Trophoblast cell (in vitro differentiated cells and primary cell): Measurements from ENCODE around the gene PCDHA8.

Experiments used
- DNase-seq, 2 donors: peaks; one replicate each; pipeline ENCODE4 v3.0.0-alpha.2; 2016
- H2AFZ ChIP-seq: 2 replicates; pipeline ENCODE4 v1.6.1; 2013; ENCODE audit warnings: low read length, moderate library complexity, mild to moderate bottlenecking; ENCODE audit not compliant: insufficient read depth, poor library complexity
- H2AK5ac ChIP-seq: 2 replicates; pipeline ENCODE4 v1.6.1; 2013; ENCODE audit warnings: mild to moderate bottlenecking, low read length
- H2BK120ac ChIP-seq: 2 replicates; pipeline ENCODE4 v1.6.1; 2013; ENCODE audit warnings: low read length, mild to moderate bottlenecking, moderate library complexity; ENCODE audit not compliant: insufficient read depth, poor library complexity
- H2BK12ac ChIP-seq: 2 replicates; pipeline ENCODE4 v1.6.1; 2013; ENCODE audit warnings: mild to moderate bottlenecking, low read length, moderate library complexity
- H2BK5ac ChIP-seq: 2 replicates; pipeline ENCODE4 v1.6.1; 2013; ENCODE audit warnings: low read length, low read depth, moderate library complexity, mild to moderate bottlenecking; ENCODE audit not compliant: poor library complexity
- H3K14ac ChIP-seq: 2 replicates; pipeline ENCODE4 v1.6.1; 2013; ENCODE audit warnings: mild to moderate bottlenecking, low read length
- H3K18ac ChIP-seq: 2 replicates; pipeline ENCODE4 v1.6.1; 2013; ENCODE audit warnings: mild to moderate bottlenecking, low read length
- H3K23ac ChIP-seq: 2 replicates; pipeline ENCODE4 v1.6.1; 2013; ENCODE audit warnings: low read length
- H3K27ac ChIP-seq: 2 replicates; pipeline ENCODE4 v1.5.1; 2013; ENCODE audit warnings: low read depth, mild to moderate bottlenecking, inconsistent platforms, low read length, moderate library complexity
- H3K27me3 ChIP-seq: 2 replicates; pipeline ENCODE4 v1.6.1; 2013; ENCODE audit warnings: inconsistent platforms, mild to moderate bottlenecking, low read length, moderate library complexity; ENCODE audit not compliant: insufficient read depth
- H3K36me3 ChIP-seq, 2 experiments: 1 replicate in 1 of 2; 2 replicates in 1 of 2; pipeline ENCODE4 v1.6.1; 2013; ENCODE audit warnings: low read length in 2 of 2, mild to moderate bottlenecking in 2 of 2, moderate library complexity in 1 of 2; ENCODE audit not compliant: insufficient read depth in 2 of 2, control insufficient read depth in 1 of 2
- H3K4ac ChIP-seq: 2 replicates; pipeline ENCODE4 v1.6.1; 2013; ENCODE audit warnings: low read depth, mild to moderate bottlenecking, low read length, moderate library complexity
- H3K4me1 ChIP-seq, 2 experiments: 1 replicate in 1 of 2; 2 replicates in 1 of 2; pipeline ENCODE4 v1.6.1; 2013; ENCODE audit warnings: low read length in 2 of 2, mild to moderate bottlenecking in 2 of 2, moderate library complexity in 1 of 2; ENCODE audit not compliant: insufficient read depth in 2 of 2, control insufficient read depth in 1 of 2
- H3K4me2 ChIP-seq: 2 replicates; pipeline ENCODE4 v1.6.1; 2013; ENCODE audit warnings: inconsistent platforms, mild to moderate bottlenecking, low read length, moderate library complexity
- H3K4me3 ChIP-seq: 2 replicates; pipeline ENCODE4 v1.5.1; 2013; ENCODE audit warnings: mild to moderate bottlenecking, low read depth, low read length, inconsistent platforms
- H3K79me1 ChIP-seq: one replicate; pipeline ENCODE4 v1.6.1; 2013; ENCODE audit warnings: low read length
- H3K79me2 ChIP-seq: 2 replicates; pipeline ENCODE4 v1.6.1; 2013; ENCODE audit warnings: low read length, mild to moderate bottlenecking; ENCODE audit not compliant: control insufficient read depth, insufficient read depth, poor library complexity
- H3K9ac ChIP-seq: 2 replicates; pipeline ENCODE4 v1.6.1; 2013; ENCODE audit warnings: mild to moderate bottlenecking, low read length
- H3K9me3 ChIP-seq: 2 replicates; pipeline ENCODE4 v1.6.1; 2013; ENCODE audit warnings: low read depth, mild to moderate bottlenecking, control low read depth, inconsistent platforms, low read length; ENCODE audit not compliant: insufficient read depth
- H4K12ac ChIP-seq: 2 replicates; pipeline ENCODE4 v1.6.1; 2013; ENCODE audit warnings: low read depth, mild to moderate bottlenecking, low read length, moderate library complexity
- H4K8ac ChIP-seq: 2 replicates; pipeline ENCODE4 v1.6.1; 2013; ENCODE audit warnings: low read depth, mild to moderate bottlenecking, low read length, moderate library complexity
- H4K91ac ChIP-seq: one replicate; pipeline ENCODE4 v1.6.1; 2013; ENCODE audit warnings: low read depth, mild to moderate bottlenecking, low read length, moderate library complexity
- WGBS: extraction: QIAGEN DNeasy Blood & Tissue Kit; methylation state at CpG from one replicate; pipeline ENCODE4 v1.1.7; 2013; ENCODE audit warnings: missing lambda C conversion rate; ENCODE audit not compliant: insufficient read length, insufficient coverage; ENCODE audit errors: extremely low coverage; 5-methylcytosine and 5-hydroxymethylcytosine counted together

Gene PCDHA8

DNA sequence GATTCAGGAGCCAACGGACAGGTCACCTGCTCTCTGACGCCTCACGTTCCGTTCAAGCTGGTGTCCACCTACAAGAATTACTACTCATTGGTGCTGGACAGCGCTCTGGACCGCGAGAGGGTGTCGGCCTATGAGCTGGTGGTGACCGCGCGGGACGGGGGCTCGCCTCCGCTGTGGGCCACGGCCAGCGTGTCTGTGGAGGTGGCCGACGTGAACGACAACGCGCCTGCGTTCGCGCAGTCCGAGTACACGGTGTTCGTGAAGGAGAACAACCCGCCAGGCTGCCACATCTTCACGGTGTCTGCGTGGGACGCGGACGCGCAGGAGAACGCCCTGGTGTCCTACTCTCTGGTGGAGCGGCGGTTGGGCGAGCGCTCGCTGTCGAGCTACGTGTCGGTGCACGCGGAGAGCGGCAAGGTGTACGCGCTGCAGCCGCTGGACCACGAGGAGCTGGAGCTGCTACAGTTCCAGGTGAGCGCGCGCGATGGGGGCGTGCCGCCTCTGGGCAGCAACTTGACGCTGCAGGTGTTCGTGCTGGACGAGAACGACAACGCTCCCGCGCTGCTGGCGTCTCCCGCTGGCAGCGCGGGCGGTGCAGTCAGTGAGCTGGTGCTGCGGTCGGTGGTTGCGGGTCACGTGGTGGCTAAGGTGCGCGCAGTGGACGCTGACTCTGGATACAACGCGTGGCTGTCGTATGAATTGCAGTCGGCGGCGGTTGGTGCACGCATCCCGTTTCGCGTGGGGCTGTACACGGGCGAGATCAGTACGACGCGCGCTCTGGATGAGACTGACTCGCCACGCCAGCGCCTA lies 16.4 kb downstream of the PCDHA8 start:
- Histone ChIP-seq H3K9ac (no peak overlapping the region), H3K4me3 (peak overlapping the region; percentile 26), H2BK120ac (no peak overlapping the region), H3K79me2 (no peaks in the 10 kb centered on the region), H4K12ac (no peak overlapping the region), H3K4me2 (no peak overlapping the region), H3K27me3 (no peaks in the 10 kb centered on the region), H3K36me3 (peaks cover under 1 to 8% of the 10 kb centered on the region in 2 experiments), H3K23ac (no peak overlapping the region), H4K8ac (no peak overlapping the region), H2BK5ac (no peak overlapping the region), H3K14ac (no peak overlapping the region), H3K79me1 (peaks cover 2% of the 10 kb centered on the region), H3K4ac (no peak overlapping the region), H4K91ac (no peak overlapping the region), H2AK5ac (no peak overlapping the region), H3K18ac (no peak overlapping the region), H2BK12ac (no peak overlapping the region), H2AFZ (no peak overlapping the region), H3K27ac (no peak overlapping the region), H3K4me1 (no peaks in the 10 kb centered on the region), H3K9me3 (peaks cover 9% of the 10 kb centered on the region)
- no peak for DNase-seq
- no CpG with 5 or more reads among the region's 94 CpGs for WGBS

DNA sequence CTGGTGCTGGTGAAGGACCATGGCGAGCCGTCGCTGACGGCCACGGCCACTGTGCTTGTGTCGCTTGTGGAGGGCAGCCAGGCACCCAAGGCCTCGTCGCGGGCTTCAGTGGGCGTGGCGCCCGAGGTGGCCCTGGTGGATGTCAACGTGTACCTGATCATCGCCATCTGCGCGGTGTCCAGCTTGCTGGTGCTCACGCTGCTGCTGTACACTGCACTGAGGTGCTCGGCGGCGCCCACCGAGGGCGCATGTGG lies 16.9 kb downstream of the PCDHA8 start:
- no peak overlapping the region for H3K18ac ChIP-seq
- no peak overlapping the region for H3K14ac ChIP-seq
- H4K8ac ChIP-seq = no peak overlapping the region
- H3K4me1 ChIP-seq = no peaks in the 10 kb centered on the region
- no peaks in the 10 kb centered on the region for H3K27me3 ChIP-seq
- H3K4me2 ChIP-seq = no peak overlapping the region
- WGBS = no CpG with 5 or more reads among the region's 22 CpGs
- H2AK5ac ChIP-seq = no peak overlapping the region
- no peak overlapping the region for H2BK120ac ChIP-seq
- no peak for DNase-seq
- no peak overlapping the region for H3K23ac ChIP-seq
- H4K91ac ChIP-seq = no peak overlapping the region
- H3K27ac ChIP-seq = no peak overlapping the region
- H3K79me1 ChIP-seq = peaks cover 2% of the 10 kb centered on the region
- no peak overlapping the region for H4K12ac ChIP-seq
- peaks cover 5 to 13% of the 10 kb centered on the region in 2 experiments for H3K36me3 ChIP-seq
- H3K4me3 ChIP-seq = no peak overlapping the region
- no peak overlapping the region for H3K4ac ChIP-seq
- peaks cover 14% of the 10 kb centered on the region for H3K9me3 ChIP-seq
- no peak overlapping the region for H2BK12ac ChIP-seq
- no peaks in the 10 kb centered on the region for H3K79me2 ChIP-seq
- no peak overlapping the region for H2BK5ac ChIP-seq
- no peak overlapping the region for H2AFZ ChIP-seq
- H3K9ac ChIP-seq = no peak overlapping the region

DNA sequence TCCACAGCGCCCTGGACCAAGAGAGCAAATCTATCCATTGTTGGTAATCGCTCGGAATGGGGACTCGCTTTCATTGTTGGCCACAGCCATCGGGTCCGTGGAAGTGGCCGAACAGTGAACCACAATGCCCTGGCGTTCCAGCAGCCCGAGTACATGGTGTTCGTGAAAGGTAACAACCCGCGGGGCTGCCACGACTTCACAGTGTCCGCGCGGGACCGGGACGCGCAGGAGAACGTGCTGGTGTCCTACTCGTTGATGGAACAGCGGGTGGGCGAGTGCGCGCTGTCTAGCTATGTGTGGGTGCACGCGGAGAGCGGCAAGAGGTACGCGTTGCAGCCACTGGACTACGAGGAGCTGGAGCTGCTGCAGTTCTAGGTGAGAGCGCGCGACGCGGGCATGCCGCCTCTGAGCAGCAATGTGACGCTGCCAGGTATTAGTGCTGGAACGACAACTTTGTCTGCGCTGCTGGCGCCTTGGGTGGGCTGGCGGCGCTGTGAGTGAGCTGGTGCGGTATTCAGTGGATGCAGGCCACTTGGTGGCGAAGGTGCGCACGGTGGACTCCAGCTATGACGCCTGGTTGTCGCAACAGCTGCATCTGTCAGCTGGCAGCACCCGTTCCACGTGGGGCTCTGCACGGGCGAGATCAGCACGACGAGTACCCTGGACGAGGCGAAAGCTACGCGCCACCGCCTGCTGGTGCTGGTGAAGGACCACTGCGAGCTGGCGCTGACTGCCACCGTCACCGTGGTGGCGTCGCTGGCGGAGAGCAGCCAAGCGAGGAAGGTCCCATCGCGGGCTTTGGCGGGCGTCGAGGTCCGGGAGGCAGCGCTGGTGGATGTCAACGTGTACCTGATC lies 21.7 kb downstream of the PCDHA8 start:
- Histone ChIP-seq H4K91ac (no peak overlapping the region), H3K4ac (no peak overlapping the region), H3K4me3 (no peak overlapping the region), H3K79me2 (no peaks in the 10 kb centered on the region), H3K27me3 (no peaks in the 10 kb centered on the region), H2AFZ (no peak overlapping the region), H3K4me1 (no peaks in the 10 kb centered on the region), H3K23ac (no peak overlapping the region), H3K9me3 (peaks cover 15% of the 10 kb centered on the region), H4K12ac (no peak overlapping the region), H2AK5ac (no peak overlapping the region), H3K27ac (no peak overlapping the region), H3K18ac (no peak overlapping the region), H2BK5ac (no peak overlapping the region), H2BK120ac (no peak overlapping the region), H2BK12ac (no peak overlapping the region), H4K8ac (no peak overlapping the region), H3K14ac (no peak overlapping the region), H3K4me2 (no peak overlapping the region), H3K9ac (no peak overlapping the region), H3K36me3 (peaks cover 9 to 15% of the 10 kb centered on the region in 2 experiments), H3K79me1 (no peaks in the 10 kb centered on the region)
- WGBS = no CpG with 5 or more reads among the region's 76 CpGs
- no peak for DNase-seq

DNA sequence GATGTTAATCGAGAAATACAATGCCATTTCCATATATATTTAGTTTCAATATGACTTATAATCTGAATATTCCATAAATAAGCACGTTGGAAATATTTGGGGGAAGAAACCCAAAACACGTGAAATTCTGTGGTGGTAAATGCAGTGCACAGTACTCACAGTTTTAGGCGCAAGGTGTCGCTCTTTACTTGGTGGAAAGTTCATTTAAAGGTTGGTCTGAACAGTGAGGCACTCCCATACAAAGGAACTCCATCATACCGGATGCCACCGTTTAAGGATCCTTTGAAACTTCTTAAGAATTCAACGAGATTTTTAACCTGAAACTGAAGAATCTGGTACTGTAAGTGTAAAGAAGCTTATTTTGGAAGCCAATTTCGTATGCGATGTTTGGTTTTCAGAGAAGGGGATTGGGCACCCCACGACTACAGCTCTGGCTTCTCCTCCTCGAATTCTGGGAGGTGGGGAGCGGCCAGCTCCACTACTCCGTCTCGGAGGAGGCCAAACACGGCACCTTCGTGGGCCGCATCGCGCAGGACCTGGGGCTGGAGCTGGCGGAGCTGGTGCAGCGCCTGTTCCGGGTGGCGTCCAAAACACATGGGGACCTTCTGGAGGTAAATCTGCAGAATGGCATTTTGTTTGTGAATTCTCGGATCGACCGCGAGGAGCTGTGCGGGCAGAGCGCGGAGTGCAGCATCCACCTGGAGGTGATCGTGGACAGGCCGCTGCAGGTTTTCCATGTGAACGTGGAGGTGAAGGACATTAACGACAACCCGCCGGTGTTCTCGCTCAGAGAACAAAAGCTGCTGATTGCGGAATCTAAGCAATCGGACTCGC lies 28.0 kb downstream of the PCDHA8 start, which contains the start of gene PCDHA11:
TSS of gene PCDHA11 (plus strand) at position 237 of the 834 bp plus-strand sequence. CDS start at position 384, 147 bp downstream.
- Histone ChIP-seq H3K4ac (no peak within 1 kb of the TSS), H3K27ac (no peak within 1 kb of the TSS), H3K9ac (peak within 1 kb of the TSS; percentile 60), H3K79me1 (no peaks in the 10 kb centered on the region), H3K4me3 (peak within 1 kb of the TSS; percentile 75), H3K14ac (peak within 1 kb of the TSS; percentile 40), H4K8ac (peak within 1 kb of the TSS; percentile 58), H3K4me2 (peak within 1 kb of the TSS; percentile 72), H2BK5ac (no peak within 1 kb of the TSS), H2AK5ac (no peak within 1 kb of the TSS), H3K79me2 (no peaks in the 10 kb centered on the region), H3K27me3 (no peaks in the 10 kb centered on the region), H4K91ac (peak within 1 kb of the TSS; percentile 35), H2BK120ac (no peak within 1 kb of the TSS), H3K36me3 (peaks cover 13 to 15% of the 10 kb centered on the region in 2 experiments), H2AFZ (no peak within 1 kb of the TSS), H3K18ac (no peak within 1 kb of the TSS), H2BK12ac (no peak within 1 kb of the TSS), H3K23ac (no peak within 1 kb of the TSS), H3K4me1 (no peaks in the 10 kb centered on the region), H3K9me3 (peaks cover 8% of the 10 kb centered on the region), H4K12ac (peak within 1 kb of the TSS; percentile 70)
- WGBS = no CpG with 5 or more reads among the region's 41 CpGs
- DNase-seq = no peak
